GM13977 (cell line): ENCODE results near the gene ARF6.

Source experiments
- DNase-seq: peaks from one replicate; pipeline ENCODE4 v3.0.0; 2012; ENCODE audit warnings: low spot score
- CTCF ChIP-seq: IDR thresholded peaks from 2 replicates; pipeline ENCODE4 v1.5.1; 2012; ENCODE audit warnings: mild to moderate bottlenecking, control low read depth; ENCODE audit not compliant: insufficient read depth; ENCODE audit errors: extremely low read depth, missing control alignments
- in situ Hi-C: fragments of 300-500 bp; cut with MboI; formaldehyde crosslinking; loops from one replicate; pipeline ENCODE4 v1.12.0; 2022; ENCODE audit warnings: low sequenced_read_pairs, low pct_unique_long_range_greater_than_20kb, mixed read lengths, inconsistent platforms; ENCODE audit not compliant: unreplicated experiment

Gene ARF6

GRCh38 chr14:49876563-49877127, 16.2 kb upstream of the ARF6 start:
- no peak for TF ChIP-seq CTCF

GRCh38 chr14:49879646-49880204, 13.2 kb upstream of the ARF6 start:
- peak; percentile 72 for TF ChIP-seq CTCF
- DNase-seq = peak; percentile 56
- in situ Hi-C loops = loop anchor here (10.0 kb wide), 1 partner anchor 215 kb away; no protein-coding TSS in a partner anchor

More at GRCh38 chr14:49876563-49877127, 16.2 kb upstream of the ARF6 start:
- DNase-seq = no peak
- in situ Hi-C loops = no loop called here

- no peak for TF ChIP-seq CTCF
- DNase-seq = no peak
- in situ Hi-C loops = loop anchor here (10.0 kb wide), 1 partner anchor 214 kb away; no protein-coding TSS in a partner anchor
Measured at GRCh38 chr14:49880267-49881064, 12.4 kb upstream of the ARF6 start.

- in situ Hi-C loops = loop anchor here (10.0 kb wide), 1 partner anchor 213 kb away; no protein-coding TSS in a partner anchor
- no peak for DNase-seq
- TF ChIP-seq CTCF = no peak
Measured at GRCh38 chr14:49881350-49882001, 11.4 kb upstream of the ARF6 start.

GRCh38 chr14:49882826-49883694, 9.8 kb upstream of the ARF6 start:
- in situ Hi-C loops = loop anchor here (10.0 kb wide), 1 partner anchor 212 kb away; no protein-coding TSS in a partner anchor
- TF ChIP-seq CTCF = no peak
- no peak for DNase-seq
